HUDEP-2 (cell line): Measurements from ENCODE around the gene EPS8.
A peak's percentile ranks its signal among the peaks of the same experiment; 100 is the strongest.

Experiments used
- DNase-seq, 76 experiments: peaks; one replicate each; lab custom pipeline; 2025; ENCODE audit not compliant: unreplicated experiment in 76 of 76; lab: John Stamatoyannopoulos, UW

Gene EPS8

DNA sequence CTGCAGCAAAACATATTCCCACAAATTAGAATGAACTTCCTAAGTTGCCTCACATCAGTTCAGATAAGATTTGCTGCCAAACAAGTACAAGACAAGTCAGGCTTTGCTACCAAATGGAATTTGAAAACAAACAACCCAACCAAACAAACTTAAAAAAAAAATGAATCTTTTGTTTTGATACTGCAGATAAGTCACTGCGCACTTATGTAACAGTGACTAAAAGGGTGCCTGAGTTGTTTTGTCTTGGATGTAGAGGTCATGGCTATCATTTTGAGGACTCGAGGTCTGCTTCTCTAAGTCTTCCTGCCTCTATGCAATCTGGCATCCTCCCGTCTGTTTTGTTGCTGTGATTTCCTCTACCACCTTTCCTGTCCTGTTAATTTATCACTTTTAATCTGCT, 11.1 kb upstream of the EPS8 start:
- DNase-seq: no peak

DNA sequence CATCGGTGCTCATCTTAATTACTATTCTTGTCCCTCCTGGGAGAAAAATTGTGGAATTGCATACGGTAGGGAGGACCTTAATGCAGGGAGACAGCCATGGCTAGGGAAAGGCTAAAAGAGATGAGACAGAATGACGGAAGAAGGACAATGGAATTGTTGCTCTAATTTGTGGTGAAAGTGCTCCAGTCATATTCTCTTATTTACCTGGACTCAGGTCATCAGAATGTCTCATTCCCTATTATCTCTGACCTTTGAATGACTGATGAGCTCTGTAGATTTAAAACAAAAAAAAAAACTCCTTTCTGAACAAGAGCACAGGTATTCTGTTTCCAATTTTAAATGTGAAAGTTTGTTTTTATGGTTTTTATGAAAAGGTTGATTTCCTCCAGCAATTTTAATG, 8.6 kb upstream of the EPS8 start:
- DNase-seq: no peak

DNA sequence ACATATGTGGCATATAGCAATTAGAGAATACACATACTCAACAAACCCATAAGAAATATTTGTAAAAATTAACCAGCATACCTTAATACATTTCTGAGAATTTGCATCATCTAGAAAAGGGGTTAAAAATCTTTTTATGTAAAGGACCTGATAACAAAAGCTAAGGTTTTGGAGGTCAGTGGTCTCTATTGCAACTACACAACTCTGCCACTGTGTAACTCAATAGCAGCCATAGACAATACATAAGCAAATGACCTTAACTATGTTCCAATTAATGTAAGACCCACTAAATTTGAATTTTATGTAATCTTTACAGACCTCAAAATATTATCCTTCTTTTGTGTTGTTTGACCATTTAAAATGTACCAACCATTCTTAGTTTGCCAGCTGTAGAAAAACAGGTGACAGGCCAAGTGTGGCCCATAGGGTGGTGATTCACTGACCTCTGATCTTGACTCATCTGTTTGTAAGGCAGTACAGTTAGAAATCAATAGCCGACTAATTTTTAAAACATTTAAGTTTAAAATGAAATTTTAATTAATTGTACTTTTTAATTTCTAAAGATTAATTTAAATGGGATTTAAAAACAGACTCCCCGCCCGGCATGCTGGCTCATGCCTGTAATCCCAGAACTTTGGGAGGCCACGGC, 7.4 kb upstream of the EPS8 start:
- no peak for DNase-seq

DNA sequence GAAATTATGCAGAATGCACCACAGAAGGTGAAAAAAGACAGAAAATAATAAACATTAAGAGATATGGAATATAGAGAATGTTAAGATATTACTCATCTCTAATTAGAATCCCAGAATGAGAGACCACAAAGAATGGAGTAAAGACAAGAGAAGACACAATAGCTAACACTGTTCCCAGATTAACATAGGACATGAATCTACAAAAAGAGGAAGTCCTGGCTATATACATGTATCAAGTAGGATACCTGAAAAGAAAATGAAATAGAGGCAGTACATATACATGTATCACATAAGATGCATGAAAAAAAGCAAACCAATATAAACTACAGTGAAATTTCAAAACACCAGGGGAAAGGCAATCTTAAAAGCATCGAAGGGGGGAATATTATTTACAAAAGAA, 5.6 kb upstream of the EPS8 start:
- DNase-seq: no peak

DNA sequence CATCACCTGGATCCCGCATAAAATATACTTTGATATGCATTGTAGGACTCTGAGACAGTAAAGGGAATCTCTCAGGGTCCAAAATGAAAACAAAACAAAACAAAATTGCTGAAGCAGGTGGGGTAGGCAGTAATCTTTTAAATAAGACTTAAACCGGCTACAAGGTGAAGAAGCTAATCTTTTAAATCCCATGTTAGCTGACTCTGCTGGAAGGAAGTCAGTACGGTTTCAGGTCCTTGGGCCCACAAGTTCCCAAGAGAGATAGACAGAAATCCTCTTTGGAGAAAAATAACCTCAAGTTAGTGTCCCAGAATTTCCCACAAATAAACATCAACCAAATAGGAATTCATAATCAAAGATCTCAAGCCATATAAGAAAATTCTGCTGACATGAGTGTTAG, 5.0 kb upstream of the EPS8 start:
- no peak for DNase-seq

- peak in 11 of 76 experiments; percentile 7 to 79 (median 42) for DNase-seq
Observed at GRCh38 chr12:15788233-15789219, 662 bp downstream of the EPS8 start.

GRCh38 chr12:15787778-15788177, 1.4 kb downstream of the EPS8 start:
- DNase-seq: no peak

GRCh38 chr12:15786772-15787171, 2.4 kb downstream of the EPS8 start:
- DNase-seq: no peak

GRCh38 chr12:15783288-15783687, 5.9 kb downstream of the EPS8 start:
- DNase-seq: no peak

GRCh38 chr12:15782667-15783066, 6.5 kb downstream of the EPS8 start:
- no peak for DNase-seq

GRCh38 chr12:15779925-15780324, 9.3 kb downstream of the EPS8 start:
- DNase-seq: no peak

DNA sequence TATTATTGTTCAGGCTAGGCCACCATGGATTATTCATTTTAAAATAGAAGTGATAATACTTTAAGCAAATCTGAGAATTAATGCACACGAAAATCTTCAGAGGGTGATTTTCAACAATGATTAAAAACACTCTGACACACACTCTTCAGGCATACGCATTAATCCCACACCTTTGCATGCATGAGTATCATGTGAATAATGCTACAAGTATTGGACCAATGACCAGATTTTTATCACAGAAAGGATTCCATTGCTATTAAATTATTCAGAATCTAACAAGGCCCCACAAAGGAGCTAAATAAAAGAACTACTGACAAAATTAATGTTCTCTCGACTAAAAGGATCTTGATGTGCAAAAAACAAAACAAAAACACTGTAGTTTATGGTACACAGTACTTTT, 11.1 kb downstream of the EPS8 start:
- DNase-seq: no peak

DNA sequence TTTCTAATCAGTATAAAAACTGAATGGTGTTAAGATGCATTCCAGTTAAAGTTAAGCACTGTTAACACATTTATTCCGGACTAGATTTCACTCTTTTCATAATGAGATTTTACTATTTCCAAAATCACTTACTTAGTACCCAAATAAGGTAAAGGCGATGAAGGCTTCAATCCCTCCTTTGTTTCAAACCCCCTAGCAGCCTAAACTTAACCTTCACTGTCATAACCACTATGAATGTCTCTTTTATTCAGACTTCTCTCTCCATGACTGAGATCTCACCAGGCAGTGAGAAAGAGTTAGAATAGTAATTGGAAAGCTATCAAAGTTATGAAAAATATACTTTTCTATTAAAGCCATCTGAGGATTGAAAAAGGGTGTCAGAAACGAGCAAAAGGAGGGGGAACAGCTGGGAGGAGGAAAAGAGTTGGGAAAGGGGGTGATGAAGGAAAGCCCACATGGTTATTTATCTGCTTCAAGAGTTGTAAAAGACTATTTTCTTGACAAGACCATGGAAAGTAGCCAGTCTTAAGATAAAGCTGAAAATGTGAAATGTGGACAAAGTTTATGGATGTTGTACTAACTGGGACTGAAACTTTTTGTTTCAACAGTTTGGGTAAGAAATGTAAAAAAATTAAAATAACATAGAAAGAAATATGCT, 11.7 kb downstream of the EPS8 start:
- no peak for DNase-seq

DNA sequence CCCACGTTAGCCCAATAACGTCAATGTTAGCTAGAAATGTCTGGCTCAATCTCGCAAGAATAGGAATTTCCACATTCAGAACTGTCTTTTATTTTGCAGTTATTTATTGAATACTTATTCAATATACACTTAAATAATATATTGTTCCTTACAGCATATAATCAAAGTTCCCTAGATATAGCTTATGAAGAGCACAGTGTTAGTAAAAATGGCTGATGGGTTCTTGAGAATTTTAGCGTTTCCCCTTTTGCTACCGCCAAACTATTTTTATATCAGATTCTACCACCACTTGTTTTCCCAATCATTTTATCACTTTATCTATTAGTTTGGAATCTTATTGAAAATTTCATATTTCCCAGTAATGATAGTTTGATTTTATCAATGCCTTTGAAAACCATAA, 12.7 kb downstream of the EPS8 start:
- no peak for DNase-seq

GRCh38 chr12:15774819-15775218, 14.4 kb downstream of the EPS8 start:
- DNase-seq: no peak

DNA sequence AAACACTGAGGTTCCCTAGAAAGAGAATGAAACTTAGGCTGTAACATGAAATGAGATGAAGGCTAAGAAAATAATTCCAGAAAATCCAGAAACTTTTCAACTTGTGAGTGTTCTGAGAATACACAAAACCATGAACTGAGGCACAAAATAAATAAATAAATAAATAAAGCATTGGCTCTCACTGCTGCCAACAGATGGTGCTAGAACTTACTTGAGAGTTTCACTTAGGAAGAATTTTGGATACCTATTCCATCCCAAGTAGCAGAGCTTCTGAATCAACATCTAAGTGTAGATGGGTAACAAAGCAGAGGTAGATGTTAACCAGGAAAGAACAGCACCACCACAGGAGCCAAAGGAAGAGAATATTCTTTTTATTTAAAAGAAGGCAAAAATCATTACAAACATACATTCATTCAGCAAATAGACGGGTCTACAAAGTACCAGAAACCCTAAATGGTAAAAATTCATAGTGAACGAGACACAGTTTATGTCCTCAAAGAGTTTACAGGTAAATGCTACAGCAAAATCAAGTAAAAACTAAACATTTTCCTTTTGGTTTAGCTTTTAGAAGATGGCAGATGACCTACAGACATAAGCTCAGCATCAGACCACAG, 16.7 kb downstream of the EPS8 start:
- DNase-seq: peak in 4 of 76 experiments; percentile 3 to 16 (median 14)

- no peak for DNase-seq
Observed at GRCh38 chr12:15770581-15770980, 18.6 kb downstream of the EPS8 start.

GRCh38 chr12:15770021-15770420, 19.2 kb downstream of the EPS8 start:
- DNase-seq: peak in 11 of 76 experiments; percentile 2 to 53 (median 13)

DNA sequence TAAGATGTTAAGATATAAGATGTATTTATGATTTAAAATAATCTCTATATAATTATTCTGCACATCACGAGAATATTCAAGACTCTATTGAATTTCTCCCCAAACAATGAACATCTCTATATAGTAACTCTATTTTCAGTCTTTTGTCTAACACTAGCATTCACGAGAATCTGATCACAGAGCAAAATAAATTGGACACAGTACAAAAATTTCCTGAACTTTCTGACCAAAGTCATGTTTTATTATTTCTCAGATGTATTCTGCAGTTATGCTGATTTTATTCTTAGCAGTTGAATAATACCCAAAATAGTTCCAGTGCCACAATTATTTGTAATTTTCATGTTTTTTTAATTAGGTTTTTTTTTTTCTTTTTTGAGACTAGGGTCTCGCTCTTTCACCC, 19.6 kb downstream of the EPS8 start:
- DNase-seq: no peak

DNA sequence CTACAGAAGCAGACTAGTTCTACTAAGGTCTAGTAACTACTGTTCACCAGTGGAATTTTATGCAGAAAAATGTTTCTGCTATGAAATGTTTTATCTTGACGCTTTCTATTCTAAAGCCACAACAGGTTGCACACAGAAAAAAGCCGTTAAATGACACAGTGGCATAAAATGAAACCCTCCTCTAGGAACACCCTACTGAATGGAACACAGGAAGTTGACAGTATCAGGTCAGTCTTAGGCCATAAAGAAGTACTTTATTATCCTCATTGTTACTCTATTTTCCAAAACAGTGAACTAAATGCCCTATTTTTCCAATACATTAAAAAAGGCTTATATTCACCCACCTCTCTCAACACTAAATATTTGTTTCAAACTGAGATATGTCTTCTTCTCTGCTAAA, 21.9 kb downstream of the EPS8 start:
- DNase-seq: no peak

GRCh38 chr12:15763328-15763727, 25.9 kb downstream of the EPS8 start:
- DNase-seq: no peak
